GM21381 (cell line): Measurements from ENCODE around the gene B9D2.

Experiments
- ATAC-seq: cut with Tn5 transposase; IDR thresholded peaks from one replicate; pipeline ENCODE4 v1.9.1; 2021; ENCODE audit warnings: mild to moderate bottlenecking, moderate library complexity; ENCODE audit not compliant: unreplicated experiment

The B9D2 gene

GRCh38 chr19:41311613-41312012 is 52.3 kb downstream of the B9D2 start:
- no peak for ATAC-seq

DNA sequence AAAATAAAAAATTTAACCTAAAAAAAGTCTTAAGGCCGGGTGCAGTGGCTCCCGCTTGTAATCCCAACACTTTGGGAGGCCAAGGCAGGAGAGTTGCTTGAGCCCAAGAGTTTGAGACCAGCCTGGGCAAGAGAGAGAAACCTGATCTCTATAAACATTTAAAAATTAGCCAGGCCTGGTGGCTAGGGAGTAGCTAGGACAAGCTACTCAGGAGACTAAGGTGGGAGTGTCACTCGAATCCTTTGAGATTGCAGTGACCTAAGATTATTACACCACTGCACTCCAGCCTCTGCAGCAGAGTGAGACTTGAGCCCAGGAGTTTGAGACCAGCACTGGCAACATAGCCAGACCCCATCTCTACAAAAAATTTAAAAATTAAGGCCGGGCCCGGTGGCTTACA is 52.9 kb downstream of the B9D2 start:
- no peak for ATAC-seq

DNA sequence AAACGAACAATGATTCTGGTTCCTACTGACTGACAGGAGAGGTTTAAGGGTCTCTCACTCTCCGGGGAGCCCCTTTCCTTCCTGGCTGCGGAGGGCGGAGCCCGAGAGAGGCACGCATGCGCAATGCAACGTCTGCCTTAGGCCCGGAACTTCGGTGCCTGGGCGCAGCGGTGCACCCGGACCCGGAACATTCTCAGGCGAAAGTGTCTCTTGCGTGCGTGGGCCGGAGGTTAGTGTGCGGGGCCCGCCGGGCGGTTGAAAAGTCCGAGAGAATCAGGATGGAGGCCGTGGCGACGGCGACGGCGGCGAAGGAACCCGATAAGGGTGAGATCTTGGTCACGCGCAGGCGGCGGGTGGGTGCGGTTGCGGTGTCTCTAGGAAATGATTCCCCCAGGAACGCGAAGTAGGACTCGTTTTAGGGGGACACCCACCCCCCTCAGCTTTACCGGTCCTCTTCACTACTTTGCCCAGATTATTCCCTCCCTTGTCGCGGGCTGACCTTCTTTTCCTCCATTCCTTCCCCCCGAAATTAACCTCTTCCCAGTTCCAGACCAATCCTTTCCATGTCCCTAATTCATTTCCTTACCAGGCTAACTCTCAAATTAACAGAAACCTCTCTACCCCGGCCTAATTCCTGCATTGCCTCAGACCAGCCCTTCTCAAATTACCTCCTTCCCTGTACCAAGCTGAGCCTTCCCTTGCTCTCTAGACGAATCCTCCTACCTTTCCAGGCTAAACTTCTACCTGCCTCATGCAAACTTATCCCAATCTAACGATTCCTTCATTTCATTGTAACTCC is 53.7 kb downstream of the B9D2 start, which contains the start of gene CCDC97:
CCDC97 (plus strand) TSS at position 140 of the 799 bp plus-strand sequence; CDS start at position 279, 139 bp downstream.
- peak; percentile 74 for ATAC-seq

- no peak for ATAC-seq
Measured at GRCh38 chr19:41309180-41310032, 54.5 kb downstream of the B9D2 start.

- ATAC-seq = no peak
Measured at GRCh38 chr19:41308450-41309179, 55.3 kb downstream of the B9D2 start.

GRCh38 chr19:41307954-41308449 is 55.9 kb downstream of the B9D2 start:
- no peak for ATAC-seq

- ATAC-seq = no peak
Measured at GRCh38 chr19:41307090-41307875, 56.7 kb downstream of the B9D2 start.

GRCh38 chr19:41305927-41306793 is 57.8 kb downstream of the B9D2 start:
- ATAC-seq = no peak

DNA sequence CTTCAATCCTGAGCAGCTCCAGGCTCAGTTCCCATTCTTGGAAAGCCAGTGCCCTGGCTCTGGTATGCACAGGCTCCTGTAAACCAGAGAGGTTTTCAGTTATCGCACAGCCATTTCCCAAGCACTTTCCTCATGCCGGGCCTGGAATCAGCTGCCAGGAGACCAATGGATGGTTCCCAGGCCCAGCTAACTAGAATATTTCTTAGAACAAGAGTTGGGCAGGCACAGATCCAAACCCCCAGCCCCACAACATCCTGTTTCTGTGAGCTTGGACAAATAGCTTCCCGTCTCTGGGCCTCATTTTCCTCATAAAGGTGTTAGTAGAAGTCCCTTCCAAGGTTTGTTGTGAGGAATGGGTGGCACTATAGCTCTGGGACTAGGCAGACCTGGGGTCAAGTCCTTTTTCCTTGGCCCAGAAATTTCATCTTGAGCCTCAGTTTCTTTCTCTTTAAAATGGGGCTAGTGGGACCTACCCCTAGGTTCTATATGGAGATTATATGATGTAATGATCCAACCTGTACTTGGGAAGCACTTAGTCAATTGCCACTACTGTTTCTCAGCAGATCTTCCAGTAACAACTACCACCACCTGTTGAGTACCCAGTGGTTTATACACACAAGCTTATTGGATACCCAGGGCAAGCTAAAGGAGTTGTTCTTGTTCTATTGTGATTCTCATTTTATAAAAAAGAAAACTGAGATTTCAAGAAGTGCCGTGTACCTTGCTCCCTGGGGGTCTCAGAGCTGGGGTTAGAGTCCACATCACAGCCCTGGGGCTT is 59.1 kb downstream of the B9D2 start:
- no peak for ATAC-seq
